DOHH2 (cell line): Measurements from ENCODE around the gene MRPL1.

Experiments
- H3F3A ChIP-seq: fragments of 200-600 bp; sonication (generic), shearing (Covaris generic); 2 replicates; pipeline ENCODE4 v1.6.0; 2016; ENCODE audit warnings: antibody characterized with exemption, mild to moderate bottlenecking; ENCODE audit not compliant: control insufficient read depth, insufficient read depth
- H3K27ac ChIP-seq: fragments of 200-600 bp; sonication (generic); 2 replicates; pipeline ENCODE4 v1.5.1; 2014; ENCODE audit warnings: low read depth, mild to moderate bottlenecking, low read length, moderate library complexity
- H3K27me3 ChIP-seq: fragments of 200-600 bp; sonication (generic); 2 replicates; pipeline ENCODE4 v1.6.1; 2014; ENCODE audit warnings: mild to moderate bottlenecking, low read length, mixed read lengths; ENCODE audit not compliant: control insufficient read depth
- H3K36me3 ChIP-seq: fragments of 200-600 bp; sonication (generic); 2 replicates; pipeline ENCODE4 v1.6.1; 2014; ENCODE audit warnings: mild to moderate bottlenecking, low read length, moderate library complexity, mixed read lengths; ENCODE audit not compliant: control insufficient read depth
- H3K4me1 ChIP-seq: fragments of 200-600 bp; sonication (generic); 2 replicates; pipeline ENCODE4 v1.6.1; 2014; ENCODE audit warnings: mild to moderate bottlenecking, low read length, mixed read lengths; ENCODE audit not compliant: control insufficient read depth
- H3K4me2 ChIP-seq: fragments of 200-600 bp; sonication (generic); 2 replicates; pipeline ENCODE4 v1.6.0; 2014; ENCODE audit warnings: mild to moderate bottlenecking, low read length, moderate library complexity
- H3K4me3 ChIP-seq: fragments of 200-600 bp; sonication (generic); 2 replicates; pipeline ENCODE4 v1.5.1; 2014; ENCODE audit warnings: mild to moderate bottlenecking, low read length, mixed read lengths
- H3K79me2 ChIP-seq: fragments of 200-600 bp; sonication (generic); 2 replicates; pipeline ENCODE4 v1.6.1; 2014; ENCODE audit warnings: mild to moderate bottlenecking, low read length, mixed read lengths; ENCODE audit not compliant: control insufficient read depth
- H3K9me2 ChIP-seq: fragments of 200-600 bp; sonication (generic); replicated peaks from 2 replicates; pipeline ENCODE4 v1.6.1; 2014; ENCODE audit warnings: mild to moderate bottlenecking, low read length, mixed read lengths; ENCODE audit not compliant: control insufficient read depth
- H3K9me3 ChIP-seq: fragments of 200-600 bp; sonication (generic); 2 replicates; pipeline ENCODE4 v1.6.1; 2014; ENCODE audit warnings: antibody characterized with exemption, low read length, mixed read lengths; ENCODE audit not compliant: control insufficient read depth, insufficient read depth
- H4K20me1 ChIP-seq: fragments of 200-600 bp; sonication (generic); 2 replicates; pipeline ENCODE4 v1.6.0; 2014; ENCODE audit warnings: low read depth, mild to moderate bottlenecking, antibody characterized with exemption, low read length, moderate library complexity; ENCODE audit not compliant: control insufficient read depth, insufficient read depth
- CTCF ChIP-seq: fragments of 200-600 bp; sonication (generic); IDR thresholded peaks from one replicate; pipeline ENCODE4 v1.5.1; 2014; ENCODE audit warnings: antibody characterized with exemption, mild to moderate bottlenecking, low read depth, low read length; ENCODE audit not compliant: poor library complexity, severe bottlenecking
- EZH2phosphoT487 ChIP-seq: fragments of 200-600 bp; sonication (generic); IDR thresholded peaks from 2 replicates; pipeline ENCODE4 v1.6.1; 2017; ENCODE audit warnings: borderline replicate concordance, mild to moderate bottlenecking, antibody characterized with exemption, low read length, moderate library complexity, mixed read lengths

Gene MRPL1

GRCh38 chr4:77911842-77912450, 49.3 kb downstream of the MRPL1 start:
- Histone ChIP-seq H3K79me2 (no peaks in the 10 kb centered on the region), H3K9me3 (no peaks in the 10 kb centered on the region), H3K27me3 (no peaks in the 10 kb centered on the region), H3K4me1 (peaks cover 2% of the 10 kb centered on the region), H3K27ac (no peak overlapping the region), H3K4me3 (no peak overlapping the region), H4K20me1 (no peaks in the 10 kb centered on the region), H3K9me2 (no peaks in the 10 kb centered on the region), H3K4me2 (no peak overlapping the region), H3F3A (no peaks in the 10 kb centered on the region), H3K36me3 (peaks cover 38% of the 10 kb centered on the region)
- TF ChIP-seq EZH2phosphoT487 = no peak
- no peak for TF ChIP-seq CTCF

- H3K9me2 ChIP-seq = no peaks in the 10 kb centered on the region
- no peaks in the 10 kb centered on the region for H3K9me3 ChIP-seq
- no peaks in the 10 kb centered on the region for H3K27me3 ChIP-seq
- no peak overlapping the region for H3K4me2 ChIP-seq
- H3K4me3 ChIP-seq = no peak overlapping the region
- H3K4me1 ChIP-seq = peaks cover 14% of the 10 kb centered on the region
- no peaks in the 10 kb centered on the region for H3K79me2 ChIP-seq
- H3F3A ChIP-seq = no peaks in the 10 kb centered on the region
- H3K27ac ChIP-seq = no peak overlapping the region
- TF ChIP-seq CTCF = no peak
- TF ChIP-seq EZH2phosphoT487 = no peak
- no peaks in the 10 kb centered on the region for H4K20me1 ChIP-seq
- peaks cover 44% of the 10 kb centered on the region for H3K36me3 ChIP-seq
Measured at GRCh38 chr4:77913348-77913747, 50.7 kb downstream of the MRPL1 start.

GRCh38 chr4:77917075-77917474, 54.4 kb downstream of the MRPL1 start:
- Histone ChIP-seq H3K27ac (no peak overlapping the region), H3K9me3 (no peaks in the 10 kb centered on the region), H3K4me1 (peaks cover 28% of the 10 kb centered on the region), H3K27me3 (no peaks in the 10 kb centered on the region), H3K4me2 (peak overlapping the region; percentile 12; the same call in 1 of the 2 replicates), H4K20me1 (no peaks in the 10 kb centered on the region), H3K9me2 (no peaks in the 10 kb centered on the region), H3K4me3 (no peak overlapping the region), H3K79me2 (no peaks in the 10 kb centered on the region), H3F3A (no peaks in the 10 kb centered on the region), H3K36me3 (peaks cover 19% of the 10 kb centered on the region)
- TF ChIP-seq EZH2phosphoT487 (no peak), CTCF (no peak)
